Measurements from ENCODE around the gene NECAB3. TPM values are rescaled to one million over a fixed set of nuclear protein-coding genes. Genes with fewer than 3 reads are reported as not detected.

NECAB3 gene
- total RNA-seq, 2 donors from 2014 or later, result 16.9 to 29.5 TPM

- Mint-ChIP-seq H3K27ac (no peak overlapping the region), H3K36me3 (no peaks in the 10 kb centered on the region), H3K4me3 (no peak overlapping the region), H3K4me1 (ENCODE audit: low read depth in 2 of 2) (peaks cover 3 to 6% of the 10 kb centered on the region in 2 donors), H3K9me3 (no peaks in the 10 kb centered on the region), H3K27me3 (no peaks in the 10 kb centered on the region)
- ATAC-seq (no peak), DNase-seq (ENCODE audit: low spot score) (no peak)
Observed at GRCh38 chr20:33658929-33659328, 15.3 kb downstream of the NECAB3 start.

- Mint-ChIP-seq H3K4me1 (ENCODE audit: low read depth in 2 of 2) (peaks cover 3 to 6% of the 10 kb centered on the region in 2 donors), H3K27me3 (no peaks in the 10 kb centered on the region), H3K36me3 (no peaks in the 10 kb centered on the region), H3K9me3 (no peaks in the 10 kb centered on the region), H3K27ac (no peak overlapping the region), H3K4me3 (no peak overlapping the region)
- ATAC-seq (no peak), DNase-seq (ENCODE audit: low spot score) (no peak)
Observed at GRCh38 chr20:33658510-33658909, 15.7 kb downstream of the NECAB3 start.

- no peaks in the 10 kb centered on the region for H3K36me3 Mint-ChIP-seq
- peaks cover 1 to 4% of the 10 kb centered on the region in 2 donors for H3K4me1 Mint-ChIP-seq (ENCODE audit: low read depth in 2 of 2)
- H3K27me3 Mint-ChIP-seq, result no peaks in the 10 kb centered on the region
- DNase-seq (ENCODE audit: low spot score) (peak; percentile 22), ATAC-seq (peak in 1 of 2 donors; percentile 2)
- H3K4me3 Mint-ChIP-seq, result no peak overlapping the region
- no peaks in the 10 kb centered on the region for H3K9me3 Mint-ChIP-seq
- no peak overlapping the region for H3K27ac Mint-ChIP-seq
Observed at GRCh38 chr20:33657704-33658095, 16.5 kb downstream of the NECAB3 start.

GRCh38 chr20:33656783-33657703, 17.2 kb downstream of the NECAB3 start:
- Mint-ChIP-seq H3K4me1 (ENCODE audit: low read depth in 2 of 2) (peaks cover 0 to 5% of the 10 kb centered on the region in 2 donors), H3K4me3 (no peak overlapping the region), H3K9me3 (no peaks in the 10 kb centered on the region), H3K36me3 (no peaks in the 10 kb centered on the region), H3K27me3 (no peaks in the 10 kb centered on the region), H3K27ac (no peak overlapping the region)
- peak; percentile 52 for DNase-seq (ENCODE audit: low spot score)
- ATAC-seq, result no peak

GRCh38 chr20:33656010-33656782, 18.0 kb downstream of the NECAB3 start:
- ATAC-seq, result no peak
- Mint-ChIP-seq H3K4me1 (ENCODE audit: low read depth in 2 of 2) (peaks cover 0 to 5% of the 10 kb centered on the region in 2 donors), H3K27ac (no peak overlapping the region), H3K27me3 (no peaks in the 10 kb centered on the region), H3K9me3 (no peaks in the 10 kb centered on the region), H3K4me3 (no peak overlapping the region), H3K36me3 (no peaks in the 10 kb centered on the region)
- peak; percentile 56 for DNase-seq (ENCODE audit: low spot score)

GRCh38 chr20:33655164-33655563, 19.1 kb downstream of the NECAB3 start:
- Mint-ChIP-seq H3K36me3 (no peaks in the 10 kb centered on the region), H3K27me3 (no peaks in the 10 kb centered on the region), H3K4me1 (ENCODE audit: low read depth in 2 of 2) (peaks cover 0 to 5% of the 10 kb centered on the region in 2 donors), H3K4me3 (no peak overlapping the region), H3K9me3 (no peaks in the 10 kb centered on the region), H3K27ac (no peak overlapping the region)
- ATAC-seq (no peak), DNase-seq (ENCODE audit: low spot score) (peak; percentile 29)

GRCh38 chr20:33654680-33655161, 19.5 kb downstream of the NECAB3 start:
- Mint-ChIP-seq H3K4me1 (ENCODE audit: low read depth in 2 of 2) (peaks cover 0 to 5% of the 10 kb centered on the region in 2 donors), H3K36me3 (no peaks in the 10 kb centered on the region), H3K4me3 (no peak overlapping the region), H3K27ac (no peak overlapping the region), H3K27me3 (no peaks in the 10 kb centered on the region), H3K9me3 (no peaks in the 10 kb centered on the region)
- ATAC-seq (no peak), DNase-seq (ENCODE audit: low spot score) (peak; percentile 42)

- H3K4me1 Mint-ChIP-seq (ENCODE audit: low read depth in 2 of 2), result peaks cover 0 to 5% of the 10 kb centered on the region in 2 donors
Observed at GRCh38 chr20:33653900-33654596, 20.2 kb downstream of the NECAB3 start.

GRCh38 chr20:33653218-33653899, 20.9 kb downstream of the NECAB3 start:
- no peak for DNase-seq (ENCODE audit: low spot score)
- Mint-ChIP-seq H3K9me3 (no peaks in the 10 kb centered on the region), H3K36me3 (no peaks in the 10 kb centered on the region), H3K27ac (no peak overlapping the region), H3K27me3 (no peaks in the 10 kb centered on the region), H3K4me3 (no peak overlapping the region), H3K4me1 (ENCODE audit: low read depth in 2 of 2) (peaks cover 0 to 5% of the 10 kb centered on the region in 2 donors)
- ATAC-seq, result peak in 1 of 2 donors; percentile 28

More at GRCh38 chr20:33653900-33654596, 20.2 kb downstream of the NECAB3 start:
- H3K27me3 Mint-ChIP-seq, result no peaks in the 10 kb centered on the region
- H3K9me3 Mint-ChIP-seq, result no peaks in the 10 kb centered on the region
- H3K4me3 Mint-ChIP-seq, result no peak overlapping the region
- no peaks in the 10 kb centered on the region for H3K36me3 Mint-ChIP-seq
- H3K27ac Mint-ChIP-seq, result no peak overlapping the region
- DNase-seq (ENCODE audit: low spot score) (peak; percentile 28), ATAC-seq (no peak)

- H3K4me1 Mint-ChIP-seq (ENCODE audit: low read depth in 2 of 2), result peaks cover 7 to 11% of the 10 kb centered on the region in 2 donors
- H3K4me3 Mint-ChIP-seq, result peak overlapping the region; percentile 12
- H3K27me3 Mint-ChIP-seq, result no peaks in the 10 kb centered on the region
- no peaks in the 10 kb centered on the region for H3K36me3 Mint-ChIP-seq
- H3K27ac Mint-ChIP-seq, result peak overlapping the region in 1 of 2 donors; percentile 45
- ATAC-seq (no peak), DNase-seq (ENCODE audit: low spot score) (no peak)
- no peaks in the 10 kb centered on the region for H3K9me3 Mint-ChIP-seq
Observed at GRCh38 chr20:33651562-33652048, 22.6 kb downstream of the NECAB3 start.

GRCh38 chr20:33650753-33651561, 23.3 kb downstream of the NECAB3 start:
- H3K36me3 Mint-ChIP-seq, result no peaks in the 10 kb centered on the region
- peaks cover 7 to 11% of the 10 kb centered on the region in 2 donors for H3K4me1 Mint-ChIP-seq (ENCODE audit: low read depth in 2 of 2)
- H3K9me3 Mint-ChIP-seq, result no peaks in the 10 kb centered on the region
- ATAC-seq (no peak), DNase-seq (ENCODE audit: low spot score) (no peak)
- no peak overlapping the region for H3K4me3 Mint-ChIP-seq
- no peaks in the 10 kb centered on the region for H3K27me3 Mint-ChIP-seq
- peak overlapping the region in 1 of 2 donors; percentile 45 for H3K27ac Mint-ChIP-seq

- no peak for ATAC-seq
Observed at GRCh38 chr20:33650111-33650752, 24.0 kb downstream of the NECAB3 start.

More at GRCh38 chr20:33650111-33650752, 24.0 kb downstream of the NECAB3 start:
- H3K36me3 Mint-ChIP-seq, result no peaks in the 10 kb centered on the region
- H3K27ac Mint-ChIP-seq, result no peak overlapping the region
- H3K4me1 Mint-ChIP-seq (ENCODE audit: low read depth in 2 of 2), result peaks cover 7 to 11% of the 10 kb centered on the region in 2 donors
- H3K27me3 Mint-ChIP-seq, result no peaks in the 10 kb centered on the region
- H3K9me3 Mint-ChIP-seq, result no peaks in the 10 kb centered on the region
- DNase-seq (ENCODE audit: low spot score), result no peak
- no peak overlapping the region for H3K4me3 Mint-ChIP-seq
